Loucy (cell line): Measurements from ENCODE around the gene OR56A5.

Source experiments
- H2AFZ ChIP-seq: fragments of 200-600 bp; sonication (generic); 2 replicates; pipeline ENCODE4 v1.6.0; 2016; ENCODE audit warnings: antibody characterized with exemption, mild to moderate bottlenecking, low read length, moderate library complexity
- H3F3A ChIP-seq: fragments of 200-600 bp; 2 replicates; pipeline ENCODE4 v1.6.0; 2016; ENCODE audit warnings: antibody characterized with exemption, low read depth, mild to moderate bottlenecking
- H3K27me3 ChIP-seq: fragments of 200-600 bp; sonication (generic); 2 replicates; pipeline ENCODE4 v1.6.1; 2014; ENCODE audit warnings: low read length, mild to moderate bottlenecking; ENCODE audit not compliant: insufficient read depth, poor library complexity, severe bottlenecking
- H3K36me3 ChIP-seq: fragments of 200-600 bp; sonication (generic); 2 replicates; pipeline ENCODE4 v1.6.1; 2016; ENCODE audit warnings: low read length; ENCODE audit not compliant: insufficient read depth
- H3K4me1 ChIP-seq: fragments of 200-600 bp; sonication (generic); 2 replicates; pipeline ENCODE4 v1.5.1; 2014; ENCODE audit warnings: low read length, mild to moderate bottlenecking; ENCODE audit not compliant: insufficient read depth, poor library complexity, severe bottlenecking
- H3K4me2 ChIP-seq: fragments of 200-600 bp; sonication (generic); 2 replicates; pipeline ENCODE4 v1.6.0; 2014; ENCODE audit warnings: antibody characterized with exemption, low read length, low read depth, mild to moderate bottlenecking; ENCODE audit not compliant: poor library complexity, severe bottlenecking
- H3K4me3 ChIP-seq: fragments of 200-600 bp; sonication (generic); 2 replicates; pipeline ENCODE4 v1.5.1; 2014; ENCODE audit warnings: low read length, mild to moderate bottlenecking, mixed read lengths; ENCODE audit not compliant: poor library complexity, severe bottlenecking
- H3K79me2 ChIP-seq: fragments of 200-600 bp; sonication (generic); 2 replicates; pipeline ENCODE4 v1.6.1; 2014; ENCODE audit warnings: low read length; ENCODE audit not compliant: insufficient read depth
- H3K9ac ChIP-seq: fragments of 200-600 bp; sonication (generic); 2 replicates; pipeline ENCODE4 v1.6.0; 2014; ENCODE audit warnings: mild to moderate bottlenecking, low read depth, low read length, moderate library complexity; ENCODE audit not compliant: poor library complexity, severe bottlenecking
- H3K9me2 ChIP-seq: fragments of 200-600 bp; sonication (generic); replicated peaks from 2 replicates; pipeline ENCODE4 v1.6.1; 2016; ENCODE audit warnings: low read depth, low read length, mixed read lengths
- H3K9me3 ChIP-seq: fragments of 200-600 bp; sonication (generic); 2 replicates; pipeline ENCODE4 v1.6.1; 2014; ENCODE audit warnings: mild to moderate bottlenecking, antibody characterized with exemption, low read length, low read depth; ENCODE audit not compliant: insufficient read depth
- H4K20me1 ChIP-seq: fragments of 200-600 bp; sonication (generic); 2 replicates; pipeline ENCODE4 v1.6.0; 2014; ENCODE audit warnings: antibody characterized with exemption, low read length, mild to moderate bottlenecking; ENCODE audit not compliant: insufficient read depth, poor library complexity, severe bottlenecking
- CTCF ChIP-seq: fragments of 200-600 bp; sonication (generic); conservative IDR thresholded peaks from 2 replicates; pipeline ENCODE4 v1.5.1; 2014; ENCODE audit warnings: mild to moderate bottlenecking, antibody characterized with exemption, low read length
- EZH2phosphoT487 ChIP-seq: fragments of 200-600 bp; IDR thresholded peaks from 2 replicates; pipeline ENCODE4 v1.6.1; 2018; ENCODE audit warnings: antibody characterized with exemption, mild to moderate bottlenecking, moderate library complexity, borderline replicate concordance

OR56A5 gene

GRCh38 chr11:5931061-5931460, 37.2 kb downstream of the OR56A5 start:
- Histone ChIP-seq H3K36me3 (no peaks in the 10 kb centered on the region), H3K27me3 (no peaks in the 10 kb centered on the region), H3K4me1 (no peaks in the 10 kb centered on the region), H4K20me1 (no peaks in the 10 kb centered on the region), H3F3A (no peaks in the 10 kb centered on the region), H2AFZ (no peak overlapping the region), H3K4me3 (no peak overlapping the region), H3K9me3 (no peaks in the 10 kb centered on the region; the same call in 1 of the 2 replicates), H3K9me2 (no peaks in the 10 kb centered on the region), H3K4me2 (no peak overlapping the region), H3K9ac (no peak overlapping the region), H3K79me2 (no peaks in the 10 kb centered on the region)
- TF ChIP-seq EZH2phosphoT487 (no peak), CTCF (no peak)

GRCh38 chr11:5930614-5931013, 37.7 kb downstream of the OR56A5 start:
- Histone ChIP-seq H2AFZ (no peak overlapping the region), H3K9ac (no peak overlapping the region), H3K79me2 (no peaks in the 10 kb centered on the region), H3K27me3 (no peaks in the 10 kb centered on the region), H4K20me1 (no peaks in the 10 kb centered on the region), H3K4me3 (no peak overlapping the region), H3F3A (no peaks in the 10 kb centered on the region), H3K9me3 (no peaks in the 10 kb centered on the region; the same call in 1 of the 2 replicates), H3K4me2 (no peak overlapping the region), H3K4me1 (no peaks in the 10 kb centered on the region), H3K9me2 (no peaks in the 10 kb centered on the region), H3K36me3 (no peaks in the 10 kb centered on the region)
- no peak for TF ChIP-seq EZH2phosphoT487
- TF ChIP-seq CTCF, result no peak

- H3K4me2 ChIP-seq, result no peak overlapping the region
- H3K36me3 ChIP-seq, result no peaks in the 10 kb centered on the region
- no peaks in the 10 kb centered on the region for H3F3A ChIP-seq
- H3K4me1 ChIP-seq, result no peaks in the 10 kb centered on the region
- TF ChIP-seq EZH2phosphoT487, result no peak
- TF ChIP-seq CTCF, result no peak
- H2AFZ ChIP-seq, result no peak overlapping the region
- no peaks in the 10 kb centered on the region for H4K20me1 ChIP-seq
- H3K9me2 ChIP-seq, result no peaks in the 10 kb centered on the region
- H3K4me3 ChIP-seq, result no peak overlapping the region
- no peak overlapping the region for H3K9ac ChIP-seq
- H3K27me3 ChIP-seq, result no peaks in the 10 kb centered on the region
- H3K9me3 ChIP-seq, result no peaks in the 10 kb centered on the region; the same call in 1 of the 2 replicates
- H3K79me2 ChIP-seq, result no peaks in the 10 kb centered on the region
Observed at GRCh38 chr11:5929571-5930368, 38.5 kb downstream of the OR56A5 start.
